ENCODE measurements around the gene TMEM80. TPM values are rescaled to one million over a fixed set of nuclear protein-coding genes. Genes with fewer than 3 reads are reported as not detected.

TMEM80 gene
- total RNA-seq, 1 experiment from 2014 or later = 45.2 TPM

DNA sequence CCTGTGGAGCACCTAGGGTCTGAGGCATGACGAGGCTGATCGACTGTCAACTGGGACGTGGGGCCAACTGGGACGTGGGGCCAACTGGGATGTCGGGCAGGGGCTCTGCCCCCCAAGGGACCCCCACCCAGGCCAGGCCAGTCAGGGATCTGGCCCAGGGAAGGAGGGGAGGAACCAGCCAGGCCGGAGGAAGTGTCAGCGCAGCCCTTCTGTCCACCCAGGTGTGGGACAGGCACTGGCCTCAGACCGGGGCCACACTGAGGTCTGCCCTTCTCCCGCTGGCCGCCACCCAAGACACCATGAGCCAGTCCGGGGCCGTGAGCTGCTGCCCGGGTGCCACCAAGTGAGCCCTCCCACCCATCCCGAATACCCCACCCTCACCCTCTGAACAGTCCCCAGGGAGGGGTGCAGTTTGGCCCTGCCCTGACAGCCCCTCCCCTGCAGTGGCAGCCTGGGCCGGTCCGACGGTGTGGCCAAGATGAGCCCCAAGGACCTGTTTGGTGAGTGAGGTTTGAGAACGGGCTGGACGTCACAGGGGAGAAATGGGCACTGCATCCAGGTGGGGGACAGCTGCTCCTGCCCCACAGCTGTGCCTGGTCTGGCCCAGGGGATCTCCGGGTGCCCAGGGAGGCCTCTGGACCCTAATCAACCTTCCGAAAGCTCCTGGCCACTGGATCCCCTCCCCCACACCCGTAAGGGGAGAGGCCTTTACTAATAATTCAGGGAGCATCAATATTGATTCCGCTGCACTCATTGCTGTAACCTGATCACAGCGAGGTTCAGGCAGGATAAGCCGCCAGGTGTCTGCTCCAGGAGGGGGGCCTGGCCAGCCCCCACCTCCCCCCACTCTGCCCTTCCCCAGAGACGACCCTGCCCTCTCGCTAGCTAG, 13.7 kb downstream of the TMEM80 start:
- TF ChIP-seq, protein P1, sequence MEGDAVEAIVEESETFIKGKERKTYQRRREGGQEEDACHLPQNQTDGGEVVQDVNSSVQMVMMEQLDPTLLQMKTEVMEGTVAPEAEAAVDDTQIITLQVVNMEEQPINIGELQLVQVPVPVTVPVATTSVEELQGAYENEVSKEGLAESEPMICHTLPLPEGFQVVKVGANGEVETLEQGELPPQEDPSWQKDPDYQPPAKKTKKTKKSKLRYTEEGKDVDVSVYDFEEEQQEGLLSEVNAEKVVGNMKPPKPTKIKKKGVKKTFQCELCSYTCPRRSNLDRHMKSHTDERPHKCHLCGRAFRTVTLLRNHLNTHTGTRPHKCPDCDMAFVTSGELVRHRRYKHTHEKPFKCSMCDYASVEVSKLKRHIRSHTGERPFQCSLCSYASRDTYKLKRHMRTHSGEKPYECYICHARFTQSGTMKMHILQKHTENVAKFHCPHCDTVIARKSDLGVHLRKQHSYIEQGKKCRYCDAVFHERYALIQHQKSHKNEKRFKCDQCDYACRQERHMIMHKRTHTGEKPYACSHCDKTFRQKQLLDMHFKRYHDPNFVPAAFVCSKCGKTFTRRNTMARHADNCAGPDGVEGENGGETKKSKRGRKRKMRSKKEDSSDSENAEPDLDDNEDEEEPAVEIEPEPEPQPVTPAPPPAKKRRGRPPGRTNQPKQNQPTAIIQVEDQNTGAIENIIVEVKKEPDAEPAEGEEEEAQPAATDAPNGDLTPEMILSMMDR (IDR thresholded peaks at IDR 0.05) = no peak
- TF ChIP-seq TCF7L2 (IDR thresholded peaks at IDR 0.05; ENCODE audit: low read depth, low read length) = no peak
- TF ChIP-seq, protein P2, sequence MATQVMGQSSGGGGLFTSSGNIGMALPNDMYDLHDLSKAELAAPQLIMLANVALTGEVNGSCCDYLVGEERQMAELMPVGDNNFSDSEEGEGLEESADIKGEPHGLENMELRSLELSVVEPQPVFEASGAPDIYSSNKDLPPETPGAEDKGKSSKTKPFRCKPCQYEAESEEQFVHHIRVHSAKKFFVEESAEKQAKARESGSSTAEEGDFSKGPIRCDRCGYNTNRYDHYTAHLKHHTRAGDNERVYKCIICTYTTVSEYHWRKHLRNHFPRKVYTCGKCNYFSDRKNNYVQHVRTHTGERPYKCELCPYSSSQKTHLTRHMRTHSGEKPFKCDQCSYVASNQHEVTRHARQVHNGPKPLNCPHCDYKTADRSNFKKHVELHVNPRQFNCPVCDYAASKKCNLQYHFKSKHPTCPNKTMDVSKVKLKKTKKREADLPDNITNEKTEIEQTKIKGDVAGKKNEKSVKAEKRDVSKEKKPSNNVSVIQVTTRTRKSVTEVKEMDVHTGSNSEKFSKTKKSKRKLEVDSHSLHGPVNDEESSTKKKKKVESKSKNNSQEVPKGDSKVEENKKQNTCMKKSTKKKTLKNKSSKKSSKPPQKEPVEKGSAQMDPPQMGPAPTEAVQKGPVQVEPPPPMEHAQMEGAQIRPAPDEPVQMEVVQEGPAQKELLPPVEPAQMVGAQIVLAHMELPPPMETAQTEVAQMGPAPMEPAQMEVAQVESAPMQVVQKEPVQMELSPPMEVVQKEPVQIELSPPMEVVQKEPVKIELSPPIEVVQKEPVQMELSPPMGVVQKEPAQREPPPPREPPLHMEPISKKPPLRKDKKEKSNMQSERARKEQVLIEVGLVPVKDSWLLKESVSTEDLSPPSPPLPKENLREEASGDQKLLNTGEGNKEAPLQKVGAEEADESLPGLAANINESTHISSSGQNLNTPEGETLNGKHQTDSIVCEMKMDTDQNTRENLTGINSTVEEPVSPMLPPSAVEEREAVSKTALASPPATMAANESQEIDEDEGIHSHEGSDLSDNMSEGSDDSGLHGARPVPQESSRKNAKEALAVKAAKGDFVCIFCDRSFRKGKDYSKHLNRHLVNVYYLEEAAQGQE (IDR thresholded peaks at IDR 0.05; ENCODE audit: insufficient read depth in 1 of 2, low read depth in 2 of 2, low read length in 1 of 2) = no peak
- no peak for TF ChIP-seq SIN3A (IDR thresholded peaks at IDR 0.05; ENCODE audit: borderline replicate concordance, insufficient read depth, low read depth, low read length)
- no peak for TF ChIP-seq POLR2AphosphoS5 (IDR thresholded peaks at IDR 0.05; ENCODE audit: low read depth, low read length)
- H3K4me1 ChIP-seq (ENCODE audit: control insufficient read depth, insufficient read depth, low read length) = peaks cover 57% of the 10 kb centered on the region
- peak overlapping the region; percentile 56 for H3K27ac ChIP-seq (ENCODE audit: low read length)
- intact Hi-C loops (cut with micrococcal nuclease; ENCODE audit: unreplicated experiment) = no loop called here
- H3K36me3 ChIP-seq (ENCODE audit: control insufficient read depth, insufficient read depth, low read length) = no peaks in the 10 kb centered on the region; the same call in 1 of the 2 replicates
- ChIA-PET CTCF (no interaction called here), POLR2A (no interaction called here)
- DNase-seq (ENCODE audit: low read depth, low spot score) (no peak), ATAC-seq (no peak)
- H3K27me3 ChIP-seq (ENCODE audit: control insufficient read depth, insufficient read depth, low read length) = no peaks in the 10 kb centered on the region
- no peak overlapping the region for H3K4me3 ChIP-seq (ENCODE audit: low read depth in 2 of 2, low read length in 2 of 2)
- no peaks in the 10 kb centered on the region for H3K9me3 ChIP-seq (ENCODE audit: control insufficient read depth, insufficient read depth, low read depth, low read length)
- BruUV-seq (replicated peaks) = no TSS peak
- in situ Hi-C loops (cut with HindIII; ENCODE audit: low pct_unique_long_range_greater_than_20kb, low sequenced_read_pairs) = no loop called here

- CTCF ChIA-PET = no interaction called here
- intact Hi-C loops (cut with micrococcal nuclease; ENCODE audit: unreplicated experiment) (no loop called here), in situ Hi-C loops (cut with HindIII; ENCODE audit: low pct_unique_long_range_greater_than_20kb, low sequenced_read_pairs) (no loop called here)
- no peak for DNase-seq (ENCODE audit: low read depth, low spot score)
- Histone ChIP-seq H3K9me3 (ENCODE audit: control insufficient read depth, insufficient read depth, low read depth, low read length) (no peaks in the 10 kb centered on the region), H3K4me1 (ENCODE audit: control insufficient read depth, insufficient read depth, low read length) (peaks cover 23% of the 10 kb centered on the region), H3K4me3 (ENCODE audit: low read depth in 2 of 2, low read length in 2 of 2) (no peak overlapping the region), H3K36me3 (ENCODE audit: control insufficient read depth, insufficient read depth, low read length) (no peaks in the 10 kb centered on the region), H3K27me3 (ENCODE audit: control insufficient read depth, insufficient read depth, low read length) (no peaks in the 10 kb centered on the region), H3K27ac (ENCODE audit: low read length) (no peak overlapping the region)
- ATAC-seq = no peak
- POLR2A ChIA-PET = interaction anchor here (0.6 kb wide), 2 partner anchors 33 to 76 kb away, joined by 3 read pairs; no protein-coding TSS in a partner anchor
- BruUV-seq (replicated peaks) = no TSS peak
- TF ChIP-seq POLR2AphosphoS5 (IDR thresholded peaks at IDR 0.05; ENCODE audit: low read depth, low read length) (no peak), TCF7L2 (IDR thresholded peaks at IDR 0.05; ENCODE audit: low read depth, low read length) (no peak), SIN3A (IDR thresholded peaks at IDR 0.05; ENCODE audit: borderline replicate concordance, insufficient read depth, low read depth, low read length) (no peak)
- TF ChIP-seq, protein P1 (IDR thresholded peaks at IDR 0.05) = no peak
- TF ChIP-seq, protein P2 (IDR thresholded peaks at IDR 0.05; ENCODE audit: insufficient read depth in 1 of 2, low read depth in 2 of 2, low read length in 1 of 2) = no peak
These were observed 18.8 kb downstream of the TMEM80 start for GRCh38 chr11:714436-714835.
